Panc1 (cell line): Measurements from ENCODE around the gene CCL5.
A peak's percentile ranks its signal among the peaks of the same experiment; 100 is the strongest.

Experiments used
- CTCF ChIP-seq: fragments of 450-650 bp; IDR thresholded peaks from 2 replicates; pipeline ENCODE4 v1.5.1; 2017; ENCODE audit warnings: mild to moderate bottlenecking
- POLR2AphosphoS5 ChIP-seq: IDR thresholded peaks from 2 replicates; pipeline ENCODE4 v1.6.1; 2012; ENCODE audit warnings: mild to moderate bottlenecking, low read depth, low read length, moderate library complexity
- REST ChIP-seq, 2 experiments: IDR thresholded peaks; 2 replicates each; pipeline ENCODE4 v1.6.1; 2011 to 2012; ENCODE audit warnings: low read depth in 2 of 2, control low read depth in 1 of 2, low read length in 1 of 2, mild to moderate bottlenecking in 1 of 2, moderate library complexity in 1 of 2; ENCODE audit not compliant: insufficient read depth in 1 of 2

- no peak for TF ChIP-seq REST (IDR thresholded peaks at IDR 0.05; ENCODE audit: insufficient read depth in 1 of 2, low read depth in 2 of 2, low read length in 1 of 2)
- TF ChIP-seq CTCF: no peak
- TF ChIP-seq POLR2AphosphoS5: 0 out of 2 replicates have a peak, but pooled peaks have one; percentile 26
Observed at GRCh38 chr17:35846055-35846809, 33.9 kb downstream of the CCL5 start.
